Astrocyte (in vitro differentiated cells and primary cell): ENCODE results near the gene C3orf20.

Experiments
- CTCF ChIP-seq: IDR thresholded peaks from 2 replicates; pipeline ENCODE4 v1.5.1; 2011; ENCODE audit warnings: low read depth, mild to moderate bottlenecking, inconsistent platforms, low read length, moderate library complexity; ENCODE audit not compliant: insufficient read depth
- EZH2 ChIP-seq: IDR thresholded peaks from 2 replicates; pipeline ENCODE4 v1.6.1; 2012; ENCODE audit warnings: mild to moderate bottlenecking, low read length, inconsistent platforms; ENCODE audit not compliant: insufficient read depth

GRCh38 chr3:14658978-14659377 lies 16.0 kb upstream of the C3orf20 start:
- TF ChIP-seq CTCF (no peak), EZH2 (no peak)
